HG02885 (cell line): ENCODE measurements around the gene TEX29.

Source experiments
- ATAC-seq: cut with Tn5 transposase; IDR thresholded peaks from one replicate; pipeline ENCODE4 v1.9.1; 2021; ENCODE audit warnings: mild to moderate bottlenecking; ENCODE audit not compliant: unreplicated experiment, poor library complexity

TEX29 gene

GRCh38 chr13:111388851-111389500, 68.5 kb downstream of the TEX29 start:
- no peak for ATAC-seq

GRCh38 chr13:111389621-111390521, 69.4 kb downstream of the TEX29 start:
- ATAC-seq, result no peak

- ATAC-seq, result no peak
Measured at GRCh38 chr13:111390522-111391270, 70.3 kb downstream of the TEX29 start.

- no peak for ATAC-seq
Measured at GRCh38 chr13:111392486-111392885, 72.0 kb downstream of the TEX29 start.

- ATAC-seq, result no peak
Measured at GRCh38 chr13:111393221-111393790, 72.9 kb downstream of the TEX29 start.
